Omental fat pad (tissue), 4 donors: Measurements from ENCODE around the gene BRME1. TPM values are rescaled to one million over a fixed set of nuclear protein-coding genes. Genes with fewer than 3 reads are reported as not detected.

Source experiments
- ATAC-seq: fragments of 150-250 bp; one replicate; pipeline ENCODE4 v1.9.1; 2016; ENCODE audit warnings: mild to moderate bottlenecking, moderate library complexity; ENCODE audit not compliant: low FRiP score
- DNase-seq: peaks from one replicate; pipeline ENCODE4 v3.0.0-alpha.2; 2019; ENCODE audit warnings: low spot score
- total RNA-seq, 4 donors: library from RNA; depleted of rRNA; stranded (reverse); fragments of >200 nt; gene quantifications; one replicate each; pipeline ENCODE4 v1.1.0, GENCODE V29; 2016
- TF ChIP-seq, protein P1 (sequence below), 3 donors: fragments of 450-650 bp; IDR thresholded peaks; one replicate each; pipeline ENCODE4 v1.5.1; 2016 to 2017; ENCODE audit warnings: antibody characterized with exemption in 3 of 3, mild to moderate bottlenecking in 3 of 3, moderate library complexity in 2 of 3

BRME1 gene
- total RNA-seq, 4 donors from 2014 or later, result 0.46 to 0.95 TPM; not detected in 2

DNA sequence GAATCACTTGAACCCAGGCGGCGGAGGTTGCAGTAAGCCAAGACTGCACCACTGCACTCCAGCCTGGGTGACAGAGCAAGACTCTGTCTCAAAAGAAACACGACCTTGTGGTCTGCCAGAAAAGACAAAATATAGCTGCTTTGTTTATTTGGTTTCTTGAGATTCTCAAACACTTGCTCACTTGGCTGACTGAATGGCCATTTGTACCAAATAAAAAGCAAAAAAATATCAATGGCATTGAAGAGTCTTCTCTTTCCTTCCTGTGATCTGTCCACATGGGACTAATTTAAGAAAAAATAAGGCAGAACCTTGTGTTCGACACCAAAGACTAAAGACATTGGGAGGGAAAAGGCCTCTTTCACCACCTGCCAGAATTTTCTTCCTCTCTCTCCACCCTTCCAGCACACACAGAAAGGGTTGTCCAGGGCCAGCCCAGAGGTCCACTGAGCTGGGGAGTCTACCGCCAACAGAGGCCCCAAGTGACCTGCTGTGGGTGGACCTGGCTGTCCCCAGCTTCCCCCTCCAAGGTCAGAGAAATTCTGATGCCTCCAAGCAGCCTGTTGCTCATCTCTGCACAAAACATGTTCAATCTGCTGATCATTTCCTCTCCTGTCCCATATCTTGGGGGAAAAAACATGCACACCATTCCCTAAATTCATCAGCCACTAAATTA is 5.9 kb downstream of the BRME1 start:
- TF ChIP-seq, protein P1, sequence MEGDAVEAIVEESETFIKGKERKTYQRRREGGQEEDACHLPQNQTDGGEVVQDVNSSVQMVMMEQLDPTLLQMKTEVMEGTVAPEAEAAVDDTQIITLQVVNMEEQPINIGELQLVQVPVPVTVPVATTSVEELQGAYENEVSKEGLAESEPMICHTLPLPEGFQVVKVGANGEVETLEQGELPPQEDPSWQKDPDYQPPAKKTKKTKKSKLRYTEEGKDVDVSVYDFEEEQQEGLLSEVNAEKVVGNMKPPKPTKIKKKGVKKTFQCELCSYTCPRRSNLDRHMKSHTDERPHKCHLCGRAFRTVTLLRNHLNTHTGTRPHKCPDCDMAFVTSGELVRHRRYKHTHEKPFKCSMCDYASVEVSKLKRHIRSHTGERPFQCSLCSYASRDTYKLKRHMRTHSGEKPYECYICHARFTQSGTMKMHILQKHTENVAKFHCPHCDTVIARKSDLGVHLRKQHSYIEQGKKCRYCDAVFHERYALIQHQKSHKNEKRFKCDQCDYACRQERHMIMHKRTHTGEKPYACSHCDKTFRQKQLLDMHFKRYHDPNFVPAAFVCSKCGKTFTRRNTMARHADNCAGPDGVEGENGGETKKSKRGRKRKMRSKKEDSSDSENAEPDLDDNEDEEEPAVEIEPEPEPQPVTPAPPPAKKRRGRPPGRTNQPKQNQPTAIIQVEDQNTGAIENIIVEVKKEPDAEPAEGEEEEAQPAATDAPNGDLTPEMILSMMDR (IDR thresholded peaks at IDR 0.05), result no peak
- DNase-seq, result no peak
- no peak for ATAC-seq

DNA sequence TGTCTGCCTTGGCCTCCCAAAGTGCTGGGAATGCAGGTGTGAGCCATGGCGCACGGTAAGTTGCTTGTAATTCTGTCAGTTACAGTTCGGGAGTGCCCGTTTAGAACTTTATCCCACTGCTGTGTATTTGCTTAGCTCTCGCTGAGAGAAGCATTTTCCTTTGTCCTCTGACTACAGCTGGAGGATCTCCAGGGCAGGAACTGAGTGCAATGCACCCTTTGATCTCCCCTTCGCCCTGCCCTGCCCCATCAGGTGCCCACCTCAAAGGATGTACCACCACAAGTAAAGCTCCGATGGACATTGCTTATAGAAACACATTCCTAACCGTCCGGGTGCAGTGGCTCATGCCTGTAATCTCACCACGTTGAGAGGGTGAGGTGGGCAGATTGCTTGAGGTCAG is 6.5 kb downstream of the BRME1 start:
- TF ChIP-seq, protein P1 (IDR thresholded peaks at IDR 0.05), result no peak
- no peak for ATAC-seq
- no peak for DNase-seq

DNA sequence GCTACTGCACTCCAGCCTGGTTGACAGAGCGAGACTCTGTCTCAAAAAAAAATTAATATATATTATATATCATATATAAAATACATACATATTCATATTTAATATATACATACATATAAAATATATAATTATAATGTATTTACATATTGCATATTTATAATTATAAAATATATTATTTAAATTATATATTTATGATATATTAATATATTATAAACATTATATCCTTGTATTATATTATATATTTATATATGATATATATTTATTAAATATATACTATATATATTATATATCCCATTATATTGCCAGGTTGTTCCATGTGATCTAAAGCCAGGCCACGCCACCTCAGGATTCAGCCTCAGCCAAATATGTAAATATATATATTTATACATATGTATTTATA is 9.7 kb downstream of the BRME1 start:
- TF ChIP-seq, protein P1 (IDR thresholded peaks at IDR 0.05), result no peak
- DNase-seq (no peak), ATAC-seq (no peak)

DNA sequence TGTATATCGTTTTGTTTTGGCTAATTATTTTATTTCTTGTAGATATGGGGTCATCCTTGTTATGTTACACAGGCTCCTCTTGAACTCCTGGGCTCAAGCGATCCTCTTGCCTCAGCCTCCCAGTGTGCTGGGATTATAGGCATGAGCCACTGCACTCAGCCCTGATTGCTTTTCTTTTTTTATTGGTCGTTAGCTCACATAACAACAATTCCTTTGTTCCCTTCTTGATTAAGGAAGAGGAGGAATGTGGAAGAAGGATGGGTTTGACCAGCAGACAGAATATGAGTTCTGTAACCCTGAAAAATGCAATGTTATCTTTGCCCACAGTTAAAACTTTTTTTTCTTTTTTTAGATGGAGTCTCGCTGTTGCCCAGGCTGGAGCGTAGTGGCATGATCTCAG is 11.4 kb downstream of the BRME1 start:
- no peak for ATAC-seq
- DNase-seq, result no peak
- TF ChIP-seq, protein P1 (IDR thresholded peaks at IDR 0.05), result no peak

DNA sequence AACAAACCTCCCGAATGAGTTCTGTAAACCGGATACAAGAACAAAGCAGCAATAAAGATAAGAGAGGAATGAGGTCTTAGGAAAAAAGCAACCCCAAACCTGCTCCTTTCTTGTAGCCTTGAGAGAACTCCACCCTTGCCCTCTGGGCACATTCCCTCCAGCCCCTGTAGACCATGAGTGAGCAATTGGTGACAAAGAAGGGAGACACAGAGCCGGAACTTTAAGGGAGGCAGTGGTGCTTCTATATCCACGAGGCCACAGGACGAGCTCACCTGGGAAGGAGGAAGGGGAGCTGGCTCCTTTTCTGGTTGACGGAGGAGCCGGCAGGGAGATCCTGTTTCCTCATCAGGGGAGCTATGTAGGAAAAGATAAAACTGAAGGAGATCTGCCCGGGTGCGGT is 13.0 kb downstream of the BRME1 start:
- DNase-seq (no peak), ATAC-seq (no peak)
- TF ChIP-seq, protein P1 (IDR thresholded peaks at IDR 0.05), result no peak

DNA sequence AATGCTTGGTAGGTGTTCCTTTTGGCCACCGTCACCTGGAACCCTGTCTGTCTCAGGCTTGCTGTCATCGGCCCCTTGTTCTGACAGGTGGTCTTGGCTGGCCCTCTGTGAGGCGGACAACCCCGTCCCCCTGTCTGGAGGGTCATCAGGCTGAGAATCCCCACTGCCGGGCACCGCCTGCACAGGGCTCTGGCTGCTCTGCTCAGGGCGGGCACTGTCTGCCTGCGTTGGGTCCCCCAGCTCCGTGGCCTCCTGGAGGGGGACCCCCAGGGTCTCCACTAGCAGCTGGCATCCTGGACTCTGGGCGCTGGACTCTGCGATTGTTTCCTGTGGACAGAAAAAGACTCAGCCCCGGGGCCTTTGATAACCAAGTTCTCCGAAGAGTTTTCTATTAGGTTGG is 15.8 kb downstream of the BRME1 start:
- DNase-seq (no peak), ATAC-seq (no peak)
- TF ChIP-seq, protein P1 (IDR thresholded peaks at IDR 0.05), result no peak

DNA sequence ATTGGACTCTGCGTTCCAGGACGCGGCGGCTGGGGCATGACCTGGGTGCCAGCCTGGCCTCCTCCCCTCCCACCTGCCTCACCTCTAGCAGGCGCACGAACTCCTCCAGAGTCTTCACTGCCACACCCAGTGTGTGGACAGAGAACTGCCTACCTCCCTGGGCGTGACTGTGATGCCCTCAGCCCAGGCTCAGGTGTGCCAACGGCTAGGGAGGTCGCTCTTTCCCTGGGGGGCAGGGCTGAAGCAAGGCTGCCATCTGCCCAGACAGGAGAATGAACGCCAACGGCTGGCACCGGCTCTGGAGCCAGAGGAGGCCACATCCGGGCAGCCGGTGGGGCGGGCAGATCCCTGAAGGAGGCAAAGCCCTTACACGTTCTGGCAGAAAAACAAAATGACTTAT is 17.6 kb downstream of the BRME1 start:
- TF ChIP-seq, protein P1 (IDR thresholded peaks at IDR 0.05), result no peak
- DNase-seq (no peak), ATAC-seq (no peak)
